Measurements from ENCODE around the gene HNRNPA0. TPM values are rescaled to one million over a fixed set of nuclear protein-coding genes. Genes with fewer than 3 reads are reported as not detected.

HNRNPA0 gene
- total and polyA plus RNA-seq, 9 of the 15 experiments (the other 6 are each of a cell fraction or from before 2014, with no cell fraction given) = 5.0 to 33.3 (median 10.7) TPM

GRCh38 chr5:137754188-137754960 lies at the start of gene HNRNPA0 (continued):
- TF ChIP-seq TSHZ1 (CRISPR knock-in tag; IDR thresholded peaks at IDR 0.05) (no peak), ASH1L (IDR thresholded peaks at IDR 0.05; ENCODE audit: borderline replicate concordance, low read depth, partially characterized antibody) (peak; percentile 66), PATZ1 (CRISPR knock-in tag; IDR thresholded peaks at IDR 0.05; ENCODE audit: borderline replicate concordance) (peak; percentile 68; the same call in 1 of the 2 replicates), MGA (IDR thresholded peaks at IDR 0.05) (no peak), ZBTB9 (CRISPR knock-in tag; IDR thresholded peaks at IDR 0.05) (0 out of 2 replicates have a peak, but pooled peaks have one; percentile 46), ZKSCAN3 (CRISPR knock-in tag; IDR thresholded peaks at IDR 0.05) (no peak), SRF (CRISPR knock-in tag; IDR thresholded peaks at IDR 0.05) (peak in 1 of 2 experiments; percentile 74; a peak in 2 of 4 replicates)

Data from K562 (cell line).